NCI-H128 (cell line): ENCODE measurements around the gene KSR2.
A peak's percentile ranks its signal among the peaks of the same experiment; 100 is the strongest.
"Not testable (repeated sequence)": the region's sequence is repeated elsewhere in the genome, so short reads cannot be mapped to it uniquely, and the experiment has no call there.

Experiments used
- DNase-seq: peaks from one replicate; lab custom pipeline; 2025; ENCODE audit not compliant: unreplicated experiment; lab: John Stamatoyannopoulos, UW

The KSR2 gene

DNA sequence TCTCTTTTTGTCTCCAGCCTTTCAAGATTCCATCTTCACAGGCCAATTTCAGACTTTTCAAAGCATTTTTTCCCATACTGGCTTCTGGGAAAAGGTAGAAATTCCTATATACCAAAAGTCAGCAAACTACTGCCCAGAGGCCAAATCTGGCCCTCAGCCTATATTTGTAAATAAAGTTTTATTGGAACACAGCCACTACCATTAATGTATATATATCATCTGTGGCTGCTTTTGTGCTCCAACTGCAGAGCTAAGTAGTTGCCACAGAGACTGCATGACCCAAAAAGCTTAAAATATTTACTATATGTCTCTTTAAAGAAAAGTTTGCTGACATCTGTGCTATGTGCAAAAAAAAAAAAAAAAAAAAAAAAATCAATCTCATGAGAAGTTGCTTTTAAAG is 76.3 kb downstream of the KSR2 start:
- DNase-seq = no peak

DNA sequence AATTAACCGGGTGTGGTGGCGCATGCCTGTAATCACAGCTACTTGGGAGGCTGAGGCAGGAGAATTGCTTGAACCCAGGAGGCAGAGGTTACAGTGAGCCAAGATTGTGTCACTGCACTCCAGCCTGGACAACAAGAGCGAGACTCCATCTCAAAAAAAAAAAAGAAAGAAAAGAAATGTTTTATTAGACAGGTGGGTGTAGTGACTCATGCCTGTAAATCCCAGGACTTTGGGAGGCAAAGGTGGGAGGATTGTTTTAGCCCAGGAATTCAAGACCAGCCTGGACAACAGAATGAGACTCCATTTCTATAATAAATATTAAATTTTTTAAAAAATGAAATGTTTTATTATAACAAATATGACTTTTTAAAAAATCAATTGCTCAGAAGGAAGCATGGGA is 77.5 kb downstream of the KSR2 start:
- not testable (repeated sequence) for DNase-seq

DNA sequence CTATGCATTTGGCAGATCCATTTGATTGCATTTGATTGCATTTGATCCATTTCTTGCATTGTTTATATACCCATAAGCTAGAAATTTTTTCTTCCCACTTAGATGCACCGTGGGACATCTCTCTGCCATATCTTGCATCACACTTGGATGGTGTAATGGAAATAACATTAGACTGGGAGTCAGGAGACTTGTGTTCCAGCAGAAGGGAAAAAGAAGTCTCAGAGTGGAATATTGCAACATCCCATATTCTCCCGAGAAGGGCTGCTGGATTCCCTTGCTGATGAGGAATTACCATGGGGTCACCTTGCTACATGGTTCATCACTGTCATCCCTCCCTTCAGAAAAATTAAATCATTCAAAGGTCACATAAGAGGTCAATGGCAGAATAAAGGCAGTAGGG is 78.1 kb downstream of the KSR2 start:
- no peak for DNase-seq

DNA sequence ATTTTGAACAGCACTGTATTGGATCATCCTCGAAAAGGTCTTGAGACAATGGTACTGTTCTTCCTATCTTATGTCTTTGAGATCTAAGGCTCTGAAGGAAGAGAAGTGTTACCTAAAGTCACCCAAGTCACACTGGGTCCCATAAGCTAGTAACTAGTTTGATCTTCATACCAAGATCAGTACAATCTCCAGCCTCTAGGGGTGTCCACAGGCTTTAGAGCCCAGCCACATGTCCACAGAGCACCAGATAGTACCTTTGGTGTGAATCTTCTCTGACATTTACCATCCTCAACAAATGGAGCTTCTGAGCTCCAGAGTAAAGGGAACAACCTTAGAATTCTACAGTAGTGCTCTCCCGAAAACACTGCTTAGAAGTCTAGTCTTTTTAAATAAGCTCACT is 78.7 kb downstream of the KSR2 start:
- no peak for DNase-seq

DNA sequence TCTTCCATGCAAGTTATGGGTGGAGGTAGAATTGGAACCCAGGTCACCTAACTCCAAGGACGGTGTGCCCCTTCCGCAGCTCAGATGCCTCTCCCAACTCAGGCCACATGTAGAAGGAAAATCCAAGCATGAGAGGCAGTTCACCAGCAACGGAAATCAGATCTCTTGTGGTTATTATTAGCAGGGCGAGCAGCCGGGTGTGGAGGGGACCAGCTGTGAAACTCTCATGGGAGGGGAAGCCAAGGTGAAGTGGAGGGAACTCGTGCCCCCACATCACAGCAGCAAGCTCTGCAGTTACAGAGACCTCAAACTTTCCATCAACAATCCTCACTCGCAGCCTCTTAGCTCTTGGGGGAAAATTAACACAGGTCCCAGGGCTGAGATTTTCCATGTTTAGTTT is 79.7 kb downstream of the KSR2 start:
- DNase-seq = no peak

DNA sequence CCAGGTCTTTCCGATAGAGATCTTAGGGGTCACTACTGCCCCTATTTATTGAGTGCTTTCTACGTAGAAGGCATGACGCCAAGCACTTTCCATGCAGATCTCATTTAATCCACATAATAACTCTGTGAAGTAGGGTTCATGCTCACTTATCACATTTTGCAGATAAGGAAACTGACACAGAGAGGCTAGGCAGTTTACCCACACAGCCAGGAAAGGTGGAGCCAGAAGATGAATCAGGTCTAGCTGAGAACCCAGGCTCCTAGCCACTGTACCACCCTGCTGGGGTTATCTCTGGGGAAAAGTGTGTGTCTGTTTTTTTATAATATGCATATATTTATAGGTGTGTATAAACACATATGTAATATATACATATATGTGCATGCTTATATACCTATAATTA is 83.6 kb downstream of the KSR2 start:
- DNase-seq = no peak

DNA sequence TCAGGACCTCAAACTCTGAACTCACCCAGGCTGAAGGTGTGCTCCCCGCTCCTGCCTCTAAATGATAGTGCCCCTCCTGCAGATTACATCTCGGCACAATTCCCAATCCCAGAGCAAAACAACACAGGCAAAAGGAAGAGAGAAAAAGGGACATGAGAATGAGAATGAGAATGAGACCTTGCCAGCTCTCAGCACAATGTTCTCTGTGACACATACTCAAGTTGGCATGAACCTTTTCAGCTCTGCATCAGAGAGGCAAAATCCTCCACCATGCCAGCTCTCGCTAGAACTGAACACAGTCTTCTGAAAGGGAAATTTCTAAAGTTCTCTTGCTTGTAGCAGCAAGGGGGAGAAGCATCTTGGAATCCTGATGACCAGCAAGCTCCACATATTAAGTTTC is 84.6 kb downstream of the KSR2 start:
- no peak for DNase-seq

DNA sequence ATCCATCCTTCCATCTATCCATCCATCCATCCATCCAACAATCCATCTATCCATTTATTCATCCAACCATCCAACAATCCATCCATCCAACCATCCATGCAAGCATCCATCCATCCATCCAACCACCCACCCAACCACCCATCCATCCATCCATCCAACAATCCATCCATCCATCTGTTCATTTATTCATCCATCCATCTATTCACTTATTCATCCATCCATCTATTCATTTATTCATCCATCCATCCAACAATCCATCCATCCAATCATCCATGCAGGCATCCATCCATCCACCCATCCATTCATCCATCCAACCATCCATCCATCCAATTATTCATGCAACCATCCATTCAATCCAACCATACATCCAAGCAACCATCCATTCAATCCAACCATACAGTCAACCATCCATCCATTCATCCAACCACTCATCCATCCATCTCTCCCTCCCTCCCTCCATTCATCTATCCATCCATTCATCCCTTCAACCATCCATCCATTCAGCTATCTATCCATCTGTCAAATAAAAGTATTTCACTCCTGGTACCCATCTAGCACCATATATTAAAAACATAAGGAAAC is 86.1 kb downstream of the KSR2 start:
- DNase-seq = no peak

DNA sequence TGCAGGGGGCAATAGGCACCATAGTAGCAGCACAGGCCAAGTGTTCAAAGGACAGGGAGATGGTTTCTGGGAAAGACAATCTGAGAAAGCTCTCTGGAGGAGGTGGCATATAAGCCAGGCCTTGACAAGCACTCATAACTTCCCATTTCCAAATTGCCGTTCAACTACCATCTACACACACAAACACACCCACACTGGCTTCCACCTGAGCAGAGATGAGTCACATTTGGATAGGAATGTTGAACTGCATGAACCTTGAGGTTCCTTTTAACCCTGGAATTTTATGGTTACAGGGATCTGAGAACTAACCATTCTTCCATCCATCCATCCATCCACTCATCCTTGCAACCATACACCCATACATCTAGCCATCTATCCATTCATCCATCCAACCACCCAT is 86.6 kb downstream of the KSR2 start:
- DNase-seq = no peak

DNA sequence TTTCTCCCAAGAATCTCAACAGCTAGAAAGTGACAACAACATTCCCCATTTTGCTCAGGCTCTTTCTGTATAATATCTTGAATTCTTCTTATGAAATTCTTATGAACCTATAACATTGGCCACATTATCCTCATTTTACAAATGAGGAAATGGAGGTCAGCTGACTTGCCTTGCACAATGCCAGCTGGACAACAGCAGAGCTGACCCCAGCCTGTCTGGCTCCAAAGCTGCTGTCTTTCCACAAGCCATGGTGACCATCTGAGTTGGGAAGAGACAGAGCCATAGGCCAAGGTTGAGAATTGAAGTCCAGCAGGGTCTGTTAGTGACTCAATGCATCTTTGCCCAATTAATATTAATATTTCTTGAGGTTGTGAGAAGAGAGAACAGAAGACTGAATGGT is 87.3 kb downstream of the KSR2 start:
- DNase-seq = no peak

DNA sequence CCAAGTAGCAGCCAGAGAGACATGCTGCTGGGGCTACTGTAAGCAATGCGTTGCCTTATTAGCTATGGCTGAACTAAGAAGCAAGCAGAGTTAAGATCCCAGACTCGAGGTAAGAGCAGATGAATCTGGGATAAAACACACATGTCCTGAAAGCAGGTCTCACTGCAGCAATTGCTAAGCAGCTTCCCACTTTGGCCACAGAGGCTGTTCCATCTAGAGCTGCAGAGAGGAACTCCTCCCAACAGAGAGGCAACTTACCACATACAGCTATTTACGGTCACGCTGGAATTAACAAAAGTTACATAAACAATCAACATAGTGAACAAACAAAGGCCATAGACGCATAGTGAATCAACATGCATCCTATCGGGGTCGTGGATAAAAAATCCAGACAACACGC is 90.2 kb downstream of the KSR2 start:
- no peak for DNase-seq

DNA sequence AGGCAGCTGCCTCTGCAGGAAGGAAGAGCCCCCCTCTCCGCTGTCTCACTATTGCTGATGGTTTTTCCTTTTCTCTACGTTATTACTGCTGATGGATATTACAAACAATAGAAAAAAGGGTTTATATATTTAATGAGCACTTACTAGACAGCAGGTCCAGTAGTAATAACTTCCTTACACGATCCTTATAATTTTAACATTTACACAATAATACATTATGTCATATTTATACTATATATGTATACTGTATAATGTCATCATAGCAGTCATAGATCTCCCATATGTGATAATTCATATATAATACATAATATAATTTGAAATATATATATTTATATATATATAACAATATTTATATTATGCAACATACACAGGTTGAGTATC is 92.4 kb downstream of the KSR2 start:
- DNase-seq = no peak

DNA sequence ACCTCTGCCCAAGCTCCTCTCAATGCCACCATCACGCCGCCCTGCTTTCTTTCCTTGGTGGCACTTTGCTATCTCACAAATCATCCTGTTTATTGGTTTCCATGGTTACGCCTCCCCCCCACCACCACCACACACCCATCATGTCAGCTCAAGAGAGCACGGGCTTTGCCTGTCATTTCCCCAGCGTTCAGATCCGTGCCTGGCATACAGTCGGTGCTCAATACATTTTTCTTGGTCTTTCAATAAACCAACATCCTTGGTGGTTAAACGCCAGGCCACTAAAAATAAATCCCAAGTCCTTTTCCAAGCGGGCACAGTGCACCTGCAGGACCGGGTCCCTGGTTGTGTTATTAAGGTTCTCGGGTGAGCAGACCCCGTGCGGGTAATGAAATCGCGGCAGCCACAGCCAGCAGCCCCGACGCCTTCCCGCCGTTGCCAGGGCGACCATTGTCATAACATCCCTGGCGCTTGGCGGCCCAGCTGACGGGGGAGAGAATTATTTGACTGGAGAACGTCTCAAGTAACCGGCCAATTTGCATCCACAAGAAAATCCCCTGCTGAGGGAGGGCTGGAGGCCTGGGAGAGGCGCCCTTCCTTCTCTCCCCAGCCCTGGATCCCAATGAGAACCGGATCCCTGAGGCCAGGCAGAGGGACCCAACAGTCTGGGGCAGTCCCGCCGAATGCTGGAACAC is 92.9 kb downstream of the KSR2 start:
- DNase-seq = peak; percentile 62

DNA sequence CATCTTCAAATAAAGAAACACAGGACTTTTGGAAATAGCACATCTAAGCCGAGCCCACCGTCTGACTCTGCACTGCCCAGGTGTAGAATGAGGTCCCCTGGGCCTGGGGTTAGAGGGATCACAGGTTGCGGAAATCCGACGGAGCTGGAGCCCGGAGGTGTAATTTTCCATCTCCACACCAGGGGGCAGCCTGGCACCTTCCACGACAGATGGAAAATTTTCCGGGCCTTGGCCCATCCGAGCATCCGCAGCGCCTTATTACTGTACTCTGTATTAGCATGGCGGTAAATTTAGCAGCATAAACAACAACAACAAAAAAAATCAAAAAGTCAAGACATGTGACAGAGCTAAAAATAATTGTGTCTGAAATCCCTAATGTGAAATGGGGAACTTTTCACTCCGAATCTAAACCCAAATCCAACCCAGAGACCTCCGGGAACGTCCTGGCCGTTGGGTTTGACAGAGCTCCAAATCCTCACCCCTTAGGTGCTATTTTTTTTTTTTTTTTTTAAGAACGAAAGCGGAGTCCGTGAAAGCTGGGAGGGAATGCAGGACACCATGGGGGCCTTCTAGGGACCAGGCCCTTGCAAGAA is 93.9 kb downstream of the KSR2 start:
- DNase-seq = peak; percentile 69

DNA sequence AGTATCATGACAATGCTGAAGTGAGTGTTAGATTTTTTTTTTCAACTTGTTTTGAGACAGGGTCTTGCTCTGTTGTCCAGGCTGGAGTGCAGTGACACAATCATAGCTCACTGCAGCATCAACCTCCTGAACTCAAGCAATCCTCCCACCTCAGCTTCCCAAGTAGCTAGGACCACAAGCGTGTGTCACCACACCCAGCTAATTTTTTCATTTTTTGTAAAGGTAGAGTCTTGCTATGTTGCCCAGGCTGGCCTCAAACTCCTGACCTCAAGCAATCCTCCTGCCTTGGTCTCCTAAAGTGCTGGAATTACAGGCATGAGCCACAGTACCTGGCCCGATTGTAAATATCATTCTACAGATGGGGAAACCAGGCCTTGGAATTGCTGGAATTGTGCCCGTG is 94.6 kb downstream of the KSR2 start:
- DNase-seq = not testable (repeated sequence)

DNA sequence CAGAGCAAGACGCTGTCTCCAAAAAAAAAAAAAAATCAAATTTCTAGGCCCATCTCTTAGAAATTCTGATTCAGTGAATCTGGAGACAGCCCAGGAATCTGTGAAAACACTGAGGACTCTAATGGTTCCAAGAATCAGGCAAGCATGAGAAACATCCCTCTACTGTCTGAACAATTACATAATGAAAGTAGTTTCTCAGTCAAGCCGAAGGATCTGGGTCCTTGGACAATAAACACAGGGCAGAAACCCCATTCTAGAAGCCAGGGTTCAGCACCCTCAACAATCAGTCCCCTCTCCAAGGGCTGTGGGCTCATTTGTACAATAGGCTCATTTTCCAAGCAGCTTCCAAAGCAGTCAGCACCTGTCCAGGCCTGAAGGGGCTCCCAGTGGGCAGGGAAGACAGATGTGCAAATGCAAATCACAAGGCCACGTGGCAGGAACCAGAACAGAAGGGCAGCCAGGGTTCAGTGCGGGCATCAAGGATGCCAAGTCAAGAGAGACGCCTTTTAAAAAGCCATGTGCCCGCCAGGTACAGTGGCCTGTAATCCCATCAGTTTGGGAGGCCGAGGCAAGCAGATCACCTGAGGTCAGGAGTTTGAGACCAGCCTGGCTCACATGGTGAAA is 96.1 kb downstream of the KSR2 start:
- no peak for DNase-seq

DNA sequence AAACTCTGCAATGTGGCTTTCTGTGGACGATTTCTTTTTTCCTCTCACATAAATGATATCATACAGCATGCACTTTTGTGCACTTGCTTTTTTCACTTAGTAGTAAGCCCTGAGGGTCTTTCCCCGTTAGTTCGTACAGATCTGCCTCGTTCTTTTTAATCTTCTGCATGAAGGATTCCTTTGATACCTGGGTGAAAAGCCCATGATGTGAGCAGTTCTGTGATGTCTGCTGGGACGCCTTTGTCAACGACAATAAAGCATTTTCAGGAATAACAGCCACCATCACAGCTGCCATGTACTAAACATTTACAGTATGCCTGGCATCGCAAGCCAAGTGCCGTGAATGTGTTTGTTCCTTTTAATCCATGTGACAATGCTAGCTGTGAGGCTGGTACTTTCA is 99.2 kb downstream of the KSR2 start:
- no peak for DNase-seq

DNA sequence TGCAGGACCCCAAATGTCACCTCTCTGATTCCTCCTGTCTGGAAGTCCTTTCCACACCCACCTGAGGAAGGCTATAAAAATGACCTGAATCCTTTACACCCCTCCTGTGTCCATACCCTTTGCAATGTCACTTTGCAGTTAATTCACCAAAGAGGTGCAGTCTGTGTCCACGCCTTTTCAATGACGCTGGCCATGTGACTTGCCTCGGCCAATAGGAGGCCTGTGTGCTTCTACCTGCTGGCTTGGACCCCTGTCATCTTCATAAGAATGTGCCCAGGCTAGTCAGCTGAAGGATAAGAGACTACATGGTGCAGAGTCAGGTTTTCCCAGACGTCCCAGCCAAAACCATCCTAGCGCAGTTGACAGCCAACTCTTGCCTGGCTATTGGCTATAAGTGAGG is 101.4 kb downstream of the KSR2 start:
- no peak for DNase-seq

DNA sequence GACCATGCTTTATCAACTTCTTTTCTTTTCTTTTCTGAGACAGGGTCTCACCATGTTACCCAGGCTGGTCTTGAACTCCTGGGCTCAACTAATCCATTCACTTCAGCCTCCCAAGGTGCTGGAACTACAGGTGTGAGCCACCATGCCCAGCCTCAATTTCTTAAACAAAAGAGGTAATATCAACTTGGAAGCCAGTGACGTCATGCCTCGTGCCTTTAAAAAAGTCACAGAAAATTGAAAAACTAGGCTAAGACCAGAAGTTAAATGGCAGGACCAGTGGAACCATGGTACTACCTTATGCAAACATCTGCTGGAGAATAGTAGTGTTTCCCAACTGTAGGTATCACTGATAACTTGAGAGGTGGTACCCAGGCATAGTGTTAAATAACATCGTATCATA is 103.3 kb downstream of the KSR2 start:
- no peak for DNase-seq

DNA sequence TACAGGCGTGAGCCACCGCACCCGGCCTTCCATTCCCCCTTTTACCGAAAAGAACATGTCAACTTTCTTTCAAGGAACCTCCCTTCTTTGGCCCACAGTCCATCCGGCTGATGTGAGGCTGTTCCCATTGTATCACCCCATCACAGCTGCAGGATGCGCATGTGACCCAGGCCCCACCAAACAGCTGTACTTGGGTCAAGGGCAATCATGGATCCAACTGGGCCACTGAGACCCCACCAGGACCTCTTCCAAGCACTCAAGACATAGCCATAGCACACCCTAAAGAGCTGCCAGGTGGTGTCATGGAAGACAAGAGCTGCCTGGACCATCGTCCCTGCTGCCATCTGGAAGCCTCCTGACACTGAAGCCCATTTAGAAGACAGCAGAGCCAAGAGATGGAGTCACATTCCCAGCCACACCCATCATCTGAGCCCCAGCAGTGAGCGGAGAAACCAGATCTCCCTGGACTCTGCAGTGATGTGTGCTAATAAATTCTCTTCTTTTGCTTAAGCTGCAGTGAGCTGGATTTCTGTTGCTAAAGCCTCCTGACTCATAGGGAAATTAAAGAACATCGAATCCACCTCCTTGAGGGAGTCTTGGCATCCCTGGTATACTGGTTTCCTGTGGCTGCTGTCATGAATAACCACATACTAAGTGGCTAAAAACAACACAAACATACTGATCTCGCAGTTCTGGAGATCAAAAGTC is 105.6 kb downstream of the KSR2 start:
- DNase-seq = no peak

DNA sequence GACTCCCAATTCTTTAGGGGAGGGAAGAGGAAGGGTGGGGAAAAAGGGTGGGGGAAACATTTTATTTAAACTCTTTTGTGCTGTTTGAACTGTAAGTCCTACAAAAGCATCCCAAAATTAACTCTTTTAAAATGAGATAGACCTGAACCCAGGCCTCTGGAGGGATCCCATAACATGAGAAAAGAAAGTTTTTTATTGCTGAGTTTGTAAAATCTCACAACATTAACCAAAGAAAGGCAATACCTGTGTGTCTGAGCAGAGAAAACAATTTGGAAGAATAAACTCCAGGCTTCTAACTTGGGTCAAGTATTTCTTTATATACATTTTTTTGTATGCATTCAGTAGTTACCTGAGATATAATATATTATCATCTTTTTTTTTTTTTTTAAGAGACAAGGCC is 107.1 kb downstream of the KSR2 start:
- DNase-seq = no peak

DNA sequence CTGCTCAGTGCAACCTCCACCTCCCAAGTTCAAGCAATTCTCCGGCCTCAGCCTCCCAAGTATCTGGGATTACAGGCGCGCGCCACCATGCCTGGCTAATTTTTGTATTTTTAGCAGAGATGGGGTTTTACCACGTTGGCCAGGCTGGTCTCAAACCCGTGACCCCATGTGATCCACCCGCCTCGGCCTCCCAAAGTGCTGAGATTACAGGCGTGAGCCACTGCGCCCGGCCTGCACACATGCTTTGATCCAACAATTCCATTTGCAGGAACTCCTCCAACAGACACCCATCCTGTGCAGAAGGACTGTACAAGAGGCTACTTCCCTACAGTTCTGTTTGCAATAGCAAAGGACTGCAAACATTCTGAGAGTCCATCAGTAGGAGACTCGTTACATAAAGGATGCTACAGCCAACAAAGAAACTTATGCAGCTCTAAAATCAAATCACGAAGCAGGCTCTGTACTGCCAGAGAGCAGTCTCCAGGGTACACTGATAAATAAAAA is 108.0 kb downstream of the KSR2 start:
- not testable (repeated sequence) for DNase-seq
